ENCODE results near the gene ABCA4.

Gene ABCA4

GRCh38 chr1:94070865-94071264, 50.1 kb downstream of the ABCA4 start:
- no peak overlapping the region for H3K4me3 ChIP-seq (ENCODE audit: low read depth, low read length)
- TF ChIP-seq CTCF (IDR thresholded peaks at IDR 0.05; ENCODE audit: borderline replicate concordance, insufficient read depth, low read depth, low read length): no peak

- H3K4me3 ChIP-seq (ENCODE audit: low read depth, low read length): no peak overlapping the region
- TF ChIP-seq CTCF (IDR thresholded peaks at IDR 0.05; ENCODE audit: borderline replicate concordance, insufficient read depth, low read depth, low read length): no peak
Observed at GRCh38 chr1:94069919-94070285, 51.0 kb downstream of the ABCA4 start.

GRCh38 chr1:94068999-94069918, 51.7 kb downstream of the ABCA4 start:
- H3K4me3 ChIP-seq (ENCODE audit: low read depth, low read length): no peak overlapping the region
- no peak for TF ChIP-seq CTCF (IDR thresholded peaks at IDR 0.05; ENCODE audit: borderline replicate concordance, insufficient read depth, low read depth, low read length)

- TF ChIP-seq CTCF (IDR thresholded peaks at IDR 0.05; ENCODE audit: borderline replicate concordance, insufficient read depth, low read depth, low read length): no peak
- no peak overlapping the region for H3K4me3 ChIP-seq (ENCODE audit: low read depth, low read length)
Observed at GRCh38 chr1:94068096-94068998, 52.6 kb downstream of the ABCA4 start.

- no peak overlapping the region for H3K4me3 ChIP-seq (ENCODE audit: low read depth, low read length)
- TF ChIP-seq CTCF (IDR thresholded peaks at IDR 0.05; ENCODE audit: borderline replicate concordance, insufficient read depth, low read depth, low read length): no peak
Observed at GRCh38 chr1:94067196-94067595, 53.8 kb downstream of the ABCA4 start.

GRCh38 chr1:94063379-94063778, 57.6 kb downstream of the ABCA4 start:
- H3K4me3 ChIP-seq (ENCODE audit: low read depth, low read length): no peak overlapping the region
- TF ChIP-seq CTCF (IDR thresholded peaks at IDR 0.05; ENCODE audit: borderline replicate concordance, insufficient read depth, low read depth, low read length): peak; percentile 24; the same call in 1 of the 2 replicates
